Brain microvascular endothelial cell (primary cell): ENCODE data around the gene HS3ST3A1.
A peak's percentile ranks its signal among the peaks of the same experiment; 100 is the strongest.

Source experiments
- DNase-seq: peaks from one replicate; pipeline ENCODE4 v3.0.0-alpha.2; 2020
- H3K27ac ChIP-seq: fragments of 250-450 bp; sonication (Bioruptor Pico); 2 replicates; pipeline ENCODE4 v1.5.1; 2020; ENCODE audit warnings: mild to moderate bottlenecking, moderate library complexity
- H3K27me3 ChIP-seq: fragments of 250-450 bp; sonication (Bioruptor Pico); replicated peaks from 2 replicates; pipeline ENCODE4 v1.5.1; 2020; ENCODE audit warnings: mild to moderate bottlenecking
- H3K36me3 ChIP-seq: fragments of 250-450 bp; sonication (Bioruptor Pico); replicated peaks from 2 replicates; pipeline ENCODE4 v1.5.1; 2020; ENCODE audit warnings: mild to moderate bottlenecking
- H3K4me3 ChIP-seq: 2 replicates; pipeline ENCODE4 v1.5.1; 2011; ENCODE audit warnings: low read depth, mild to moderate bottlenecking, control low read depth, low read length, moderate library complexity
- CTCF ChIP-seq: IDR thresholded peaks from 2 replicates; pipeline ENCODE4 v1.5.1; 2011; ENCODE audit warnings: low read depth, mild to moderate bottlenecking, moderate library complexity, low read length, control low read depth, inconsistent platforms; ENCODE audit errors: missing control alignments
- in situ Hi-C: cut with HindIII; loops from 2 replicates; pipeline ENCODE4 v1.10.0; 2017; ENCODE audit warnings: low sequenced_read_pairs, low pct_ligation_motif_present

The HS3ST3A1 gene

GRCh38 chr17:13569398-13570123, 32.2 kb downstream of the HS3ST3A1 start:
- Histone ChIP-seq H3K27ac (no peak overlapping the region), H3K4me3 (no peak overlapping the region), H3K27me3 (no peaks in the 10 kb centered on the region), H3K36me3 (no peaks in the 10 kb centered on the region)
- DNase-seq = peak; percentile 31
- in situ Hi-C loops = no loop called here
- TF ChIP-seq CTCF = no peak

GRCh38 chr17:13568582-13569397, 32.9 kb downstream of the HS3ST3A1 start:
- Histone ChIP-seq H3K36me3 (no peaks in the 10 kb centered on the region), H3K4me3 (no peak overlapping the region), H3K27me3 (no peaks in the 10 kb centered on the region), H3K27ac (peak overlapping the region; percentile 28)
- in situ Hi-C loops = no loop called here
- DNase-seq = no peak
- no peak for TF ChIP-seq CTCF

- no peak for DNase-seq
- H3K4me3 ChIP-seq = no peak overlapping the region
- in situ Hi-C loops = no loop called here
- H3K27ac ChIP-seq = no peak overlapping the region
- H3K27me3 ChIP-seq = no peaks in the 10 kb centered on the region
- no peaks in the 10 kb centered on the region for H3K36me3 ChIP-seq
- TF ChIP-seq CTCF = no peak
Observed at GRCh38 chr17:13563866-13564265, 37.9 kb downstream of the HS3ST3A1 start.

GRCh38 chr17:13562271-13562800, 39.4 kb downstream of the HS3ST3A1 start:
- in situ Hi-C loops = no loop called here

GRCh38 chr17:13561606-13562270, 40.0 kb downstream of the HS3ST3A1 start:
- Histone ChIP-seq H3K36me3 (no peaks in the 10 kb centered on the region), H3K4me3 (no peak overlapping the region), H3K27me3 (no peaks in the 10 kb centered on the region), H3K27ac (peak overlapping the region; percentile 67)
- in situ Hi-C loops = no loop called here
- no peak for TF ChIP-seq CTCF
- DNase-seq = no peak

More at GRCh38 chr17:13562271-13562800, 39.4 kb downstream of the HS3ST3A1 start:
- Histone ChIP-seq H3K36me3 (no peaks in the 10 kb centered on the region), H3K27me3 (no peaks in the 10 kb centered on the region), H3K27ac (peak overlapping the region; percentile 67), H3K4me3 (peak overlapping the region; percentile 10)
- no peak for TF ChIP-seq CTCF
- peak; percentile 95 for DNase-seq
